Trophoblast cell (in vitro differentiated cells and primary cell): ENCODE results near the gene YWHAE.

ENCODE experiments used
- DNase-seq, 2 donors: peaks; one replicate each; pipeline ENCODE4 v3.0.0-alpha.2; 2016
- H2AFZ ChIP-seq: 2 replicates; pipeline ENCODE4 v1.6.1; 2013; ENCODE audit warnings: low read length, moderate library complexity, mild to moderate bottlenecking; ENCODE audit not compliant: insufficient read depth, poor library complexity
- H2AK5ac ChIP-seq: 2 replicates; pipeline ENCODE4 v1.6.1; 2013; ENCODE audit warnings: mild to moderate bottlenecking, low read length
- H2BK120ac ChIP-seq: 2 replicates; pipeline ENCODE4 v1.6.1; 2013; ENCODE audit warnings: low read length, mild to moderate bottlenecking, moderate library complexity; ENCODE audit not compliant: insufficient read depth, poor library complexity
- H2BK12ac ChIP-seq: 2 replicates; pipeline ENCODE4 v1.6.1; 2013; ENCODE audit warnings: mild to moderate bottlenecking, low read length, moderate library complexity
- H2BK5ac ChIP-seq: 2 replicates; pipeline ENCODE4 v1.6.1; 2013; ENCODE audit warnings: low read length, low read depth, moderate library complexity, mild to moderate bottlenecking; ENCODE audit not compliant: poor library complexity
- H3K14ac ChIP-seq: 2 replicates; pipeline ENCODE4 v1.6.1; 2013; ENCODE audit warnings: mild to moderate bottlenecking, low read length
- H3K18ac ChIP-seq: 2 replicates; pipeline ENCODE4 v1.6.1; 2013; ENCODE audit warnings: mild to moderate bottlenecking, low read length
- H3K23ac ChIP-seq: 2 replicates; pipeline ENCODE4 v1.6.1; 2013; ENCODE audit warnings: low read length
- H3K27ac ChIP-seq: 2 replicates; pipeline ENCODE4 v1.5.1; 2013; ENCODE audit warnings: low read depth, mild to moderate bottlenecking, inconsistent platforms, low read length, moderate library complexity
- H3K27me3 ChIP-seq: 2 replicates; pipeline ENCODE4 v1.6.1; 2013; ENCODE audit warnings: inconsistent platforms, mild to moderate bottlenecking, low read length, moderate library complexity; ENCODE audit not compliant: insufficient read depth
- H3K36me3 ChIP-seq, 2 experiments: 1 replicate in 1 of 2; 2 replicates in 1 of 2; pipeline ENCODE4 v1.6.1; 2013; ENCODE audit warnings: low read length in 2 of 2, mild to moderate bottlenecking in 2 of 2, moderate library complexity in 1 of 2; ENCODE audit not compliant: insufficient read depth in 2 of 2, control insufficient read depth in 1 of 2
- H3K4ac ChIP-seq: 2 replicates; pipeline ENCODE4 v1.6.1; 2013; ENCODE audit warnings: low read depth, mild to moderate bottlenecking, low read length, moderate library complexity
- H3K4me1 ChIP-seq, 2 experiments: 1 replicate in 1 of 2; 2 replicates in 1 of 2; pipeline ENCODE4 v1.6.1; 2013; ENCODE audit warnings: low read length in 2 of 2, mild to moderate bottlenecking in 2 of 2, moderate library complexity in 1 of 2; ENCODE audit not compliant: insufficient read depth in 2 of 2, control insufficient read depth in 1 of 2
- H3K4me2 ChIP-seq: 2 replicates; pipeline ENCODE4 v1.6.1; 2013; ENCODE audit warnings: inconsistent platforms, mild to moderate bottlenecking, low read length, moderate library complexity
- H3K4me3 ChIP-seq: 2 replicates; pipeline ENCODE4 v1.5.1; 2013; ENCODE audit warnings: mild to moderate bottlenecking, low read depth, low read length, inconsistent platforms
- H3K79me1 ChIP-seq: one replicate; pipeline ENCODE4 v1.6.1; 2013; ENCODE audit warnings: low read length
- H3K79me2 ChIP-seq: 2 replicates; pipeline ENCODE4 v1.6.1; 2013; ENCODE audit warnings: low read length, mild to moderate bottlenecking; ENCODE audit not compliant: control insufficient read depth, insufficient read depth, poor library complexity
- H3K9ac ChIP-seq: 2 replicates; pipeline ENCODE4 v1.6.1; 2013; ENCODE audit warnings: mild to moderate bottlenecking, low read length
- H3K9me3 ChIP-seq: 2 replicates; pipeline ENCODE4 v1.6.1; 2013; ENCODE audit warnings: low read depth, mild to moderate bottlenecking, control low read depth, inconsistent platforms, low read length; ENCODE audit not compliant: insufficient read depth
- H4K12ac ChIP-seq: 2 replicates; pipeline ENCODE4 v1.6.1; 2013; ENCODE audit warnings: low read depth, mild to moderate bottlenecking, low read length, moderate library complexity
- H4K8ac ChIP-seq: 2 replicates; pipeline ENCODE4 v1.6.1; 2013; ENCODE audit warnings: low read depth, mild to moderate bottlenecking, low read length, moderate library complexity
- H4K91ac ChIP-seq: one replicate; pipeline ENCODE4 v1.6.1; 2013; ENCODE audit warnings: low read depth, mild to moderate bottlenecking, low read length, moderate library complexity
- WGBS: extraction: QIAGEN DNeasy Blood & Tissue Kit; methylation state at CpG from one replicate; pipeline ENCODE4 v1.1.7; 2013; ENCODE audit warnings: missing lambda C conversion rate; ENCODE audit not compliant: insufficient read length, insufficient coverage; ENCODE audit errors: extremely low coverage; 5-methylcytosine and 5-hydroxymethylcytosine counted together

The YWHAE gene

DNA sequence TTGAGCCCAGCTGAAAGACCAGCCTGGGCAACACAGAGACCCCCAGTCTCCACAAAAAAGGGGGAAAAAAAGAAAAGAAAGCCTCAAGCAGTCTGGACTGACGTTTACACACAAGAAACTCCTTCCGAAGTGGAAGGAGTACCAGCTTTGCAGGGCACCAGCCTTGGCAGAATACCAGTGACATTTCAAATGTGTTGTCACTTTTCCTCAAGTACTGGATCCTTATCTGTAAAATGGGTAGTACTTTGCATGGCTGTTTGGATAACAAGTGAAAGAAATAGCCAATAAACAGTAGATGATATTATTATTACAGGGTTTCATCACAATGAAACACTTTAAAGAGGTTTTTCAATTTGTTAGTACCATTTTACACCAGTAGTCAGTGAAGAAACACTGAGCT, 14.2 kb downstream of the YWHAE start:
- no CpG with 5 or more reads among the region's 2 CpGs for WGBS
- H3K36me3 ChIP-seq = peaks cover 12% of the 10 kb centered on the region in 2 experiments
- no peaks in the 10 kb centered on the region for H3K27me3 ChIP-seq
- no peak overlapping the region for H2BK120ac ChIP-seq
- H3K27ac ChIP-seq = no peak overlapping the region
- H3K79me2 ChIP-seq = peaks cover 56% of the 10 kb centered on the region
- no peak overlapping the region for H2BK5ac ChIP-seq
- H3K18ac ChIP-seq = no peak overlapping the region
- no peak overlapping the region for H4K8ac ChIP-seq
- no peak overlapping the region for H2BK12ac ChIP-seq
- H3K79me1 ChIP-seq = peaks cover 2% of the 10 kb centered on the region
- peak overlapping the region; percentile 97 for H3K4ac ChIP-seq
- no peak overlapping the region for H2AK5ac ChIP-seq
- H4K91ac ChIP-seq = no peak overlapping the region
- no peak overlapping the region for H3K9ac ChIP-seq
- no peak overlapping the region for H3K14ac ChIP-seq
- no peaks in the 10 kb centered on the region for H3K9me3 ChIP-seq
- H3K4me2 ChIP-seq = no peak overlapping the region
- peaks cover 10 to 16% of the 10 kb centered on the region in 2 experiments for H3K4me1 ChIP-seq
- no peak overlapping the region for H2AFZ ChIP-seq
- H4K12ac ChIP-seq = no peak overlapping the region
- H3K4me3 ChIP-seq = no peak overlapping the region
- DNase-seq = no peak
- no peak overlapping the region for H3K23ac ChIP-seq

GRCh38 chr17:1384905-1385435, 15.1 kb downstream of the YWHAE start:
- H3K4ac ChIP-seq = peak overlapping the region; percentile 99
- no peak overlapping the region for H3K18ac ChIP-seq
- H2AFZ ChIP-seq = no peak overlapping the region
- no peak overlapping the region for H3K4me3 ChIP-seq
- H3K4me2 ChIP-seq = no peak overlapping the region
- H3K79me2 ChIP-seq = peaks cover 59% of the 10 kb centered on the region
- peaks cover 2% of the 10 kb centered on the region for H3K79me1 ChIP-seq
- H3K9ac ChIP-seq = no peak overlapping the region
- no peak overlapping the region for H3K23ac ChIP-seq
- H2AK5ac ChIP-seq = no peak overlapping the region
- H4K91ac ChIP-seq = no peak overlapping the region
- no peaks in the 10 kb centered on the region for H3K9me3 ChIP-seq
- H2BK5ac ChIP-seq = no peak overlapping the region
- no peak overlapping the region for H4K8ac ChIP-seq
- no peak overlapping the region for H3K14ac ChIP-seq
- H4K12ac ChIP-seq = no peak overlapping the region
- peaks cover 12% of the 10 kb centered on the region in 2 experiments for H3K36me3 ChIP-seq
- no CpG with 5 or more reads among the region's 1 CpG for WGBS
- no peak overlapping the region for H3K27ac ChIP-seq
- H2BK120ac ChIP-seq = no peak overlapping the region
- peaks cover 12 to 19% of the 10 kb centered on the region in 2 experiments for H3K4me1 ChIP-seq
- no peak overlapping the region for H2BK12ac ChIP-seq
- DNase-seq = no peak
- no peaks in the 10 kb centered on the region for H3K27me3 ChIP-seq

GRCh38 chr17:1379930-1380313, 20.1 kb downstream of the YWHAE start:
- no peak overlapping the region for H3K4me3 ChIP-seq
- H3K4ac ChIP-seq = peak overlapping the region; percentile 80
- H3K79me2 ChIP-seq = peaks cover 49% of the 10 kb centered on the region
- WGBS = no CpG with 5 or more reads among the region's 10 CpGs
- no peak overlapping the region for H4K91ac ChIP-seq
- H2BK5ac ChIP-seq = no peak overlapping the region
- H3K27ac ChIP-seq = no peak overlapping the region
- no peak overlapping the region for H3K18ac ChIP-seq
- H2AFZ ChIP-seq = no peak overlapping the region
- no peak overlapping the region for H2BK12ac ChIP-seq
- no peak overlapping the region for H2BK120ac ChIP-seq
- DNase-seq = no peak
- H3K23ac ChIP-seq = no peak overlapping the region
- H3K9me3 ChIP-seq = no peaks in the 10 kb centered on the region
- H3K14ac ChIP-seq = no peak overlapping the region
- no peak overlapping the region for H2AK5ac ChIP-seq
- H3K9ac ChIP-seq = no peak overlapping the region
- no peak overlapping the region for H4K12ac ChIP-seq
- H4K8ac ChIP-seq = no peak overlapping the region
- peaks cover 12 to 17% of the 10 kb centered on the region in 2 experiments for H3K4me1 ChIP-seq
- no peaks in the 10 kb centered on the region for H3K27me3 ChIP-seq
- peaks cover 9 to 17% of the 10 kb centered on the region in 2 experiments for H3K36me3 ChIP-seq
- no peak overlapping the region for H3K4me2 ChIP-seq
- H3K79me1 ChIP-seq = peaks cover 2% of the 10 kb centered on the region

DNA sequence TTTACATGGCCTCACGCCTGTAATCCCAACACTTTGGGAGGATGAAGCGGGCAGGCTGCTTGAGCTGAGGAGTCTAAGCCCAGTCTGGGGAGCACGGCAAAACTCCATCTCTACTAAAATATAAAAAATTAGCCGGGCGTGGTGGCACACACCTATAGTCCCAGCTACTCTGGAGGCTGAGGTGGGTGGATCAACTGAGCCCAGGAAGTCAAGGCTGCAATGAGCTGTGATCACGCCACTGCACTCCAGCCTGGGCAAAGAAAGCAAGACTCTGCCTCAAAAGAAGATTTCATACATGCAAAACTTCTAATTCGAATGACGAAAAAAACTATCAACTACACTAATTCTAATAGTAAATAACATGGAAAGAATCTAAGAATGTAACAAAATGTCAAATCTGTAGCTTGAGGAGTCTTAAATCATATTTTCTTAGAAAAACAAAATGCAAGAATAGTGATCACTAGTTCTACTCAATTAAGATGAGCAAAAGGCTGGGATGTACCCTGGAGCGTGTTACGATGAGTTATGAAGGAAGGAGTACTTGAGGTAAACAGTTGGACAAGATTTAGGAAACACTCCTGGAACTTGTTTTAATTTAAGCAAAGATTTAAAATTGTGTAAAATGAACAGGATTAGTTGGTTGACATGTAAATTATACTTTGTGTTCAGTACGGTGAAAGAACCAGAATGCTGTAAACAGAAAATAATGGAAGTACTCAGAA, 20.7 kb downstream of the YWHAE start:
- no peak for DNase-seq
- Histone ChIP-seq H3K4me1 (peaks cover 12 to 17% of the 10 kb centered on the region in 2 experiments), H3K18ac (no peak overlapping the region), H4K12ac (no peak overlapping the region), H2AK5ac (no peak overlapping the region), H2BK12ac (no peak overlapping the region), H4K91ac (no peak overlapping the region), H2BK5ac (no peak overlapping the region), H2BK120ac (no peak overlapping the region), H3K4me2 (no peak overlapping the region), H4K8ac (no peak overlapping the region), H3K23ac (no peak overlapping the region), H3K79me2 (peaks cover 48% of the 10 kb centered on the region), H3K4me3 (no peak overlapping the region), H2AFZ (no peak overlapping the region), H3K27ac (no peak overlapping the region), H3K9ac (no peak overlapping the region), H3K27me3 (no peaks in the 10 kb centered on the region), H3K4ac (peak overlapping the region; percentile 99), H3K9me3 (no peaks in the 10 kb centered on the region), H3K36me3 (peaks cover 9 to 14% of the 10 kb centered on the region in 2 experiments), H3K79me1 (peaks cover 2% of the 10 kb centered on the region), H3K14ac (no peak overlapping the region)
- WGBS = no CpG with 5 or more reads among the region's 11 CpGs
